Vagina (tissue), 2 donors: ENCODE data around the gene KRTAP12-1.

Experiments used
- POLR2A ChIP-seq, 2 donors: fragments of 450-650 bp; IDR thresholded peaks; one replicate each; pipeline ENCODE4 v1.6.1; 2017; ENCODE audit warnings: antibody characterized with exemption in 2 of 2, mild to moderate bottlenecking in 2 of 2, moderate library complexity in 2 of 2
- TF ChIP-seq, protein P1 (sequence below), 3 experiments: fragments of 450-650 bp in 2 of 3; fragments of 200-600 bp in 1 of 3; sonication (generic) in 1 of 3; IDR thresholded peaks; one replicate each; pipeline ENCODE4 v1.5.1; 2017 to 2019; ENCODE audit warnings: antibody characterized with exemption in 3 of 3, mild to moderate bottlenecking in 2 of 3, moderate library complexity in 2 of 3

DNA sequence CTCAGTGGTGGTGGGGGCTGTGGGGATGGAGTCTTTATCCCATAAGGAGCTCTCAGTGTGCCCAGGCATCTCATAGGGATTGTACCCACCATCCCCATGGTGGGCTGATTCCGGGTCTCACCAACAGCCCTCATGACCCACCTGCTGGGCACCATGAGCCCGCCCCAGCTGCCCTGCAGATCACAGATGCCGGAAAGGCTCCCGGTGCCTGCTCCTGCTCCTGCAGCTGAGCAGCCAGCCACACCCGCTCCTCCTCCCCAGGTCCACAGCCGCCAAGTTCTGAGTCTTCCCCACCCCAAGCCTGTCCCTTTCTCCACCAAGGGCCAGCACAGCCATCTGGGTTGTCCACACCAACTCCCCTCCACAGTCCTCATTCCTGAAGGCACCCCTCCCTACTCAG lies 44.9 kb upstream of the KRTAP12-1 start:
- TF ChIP-seq, protein P1, sequence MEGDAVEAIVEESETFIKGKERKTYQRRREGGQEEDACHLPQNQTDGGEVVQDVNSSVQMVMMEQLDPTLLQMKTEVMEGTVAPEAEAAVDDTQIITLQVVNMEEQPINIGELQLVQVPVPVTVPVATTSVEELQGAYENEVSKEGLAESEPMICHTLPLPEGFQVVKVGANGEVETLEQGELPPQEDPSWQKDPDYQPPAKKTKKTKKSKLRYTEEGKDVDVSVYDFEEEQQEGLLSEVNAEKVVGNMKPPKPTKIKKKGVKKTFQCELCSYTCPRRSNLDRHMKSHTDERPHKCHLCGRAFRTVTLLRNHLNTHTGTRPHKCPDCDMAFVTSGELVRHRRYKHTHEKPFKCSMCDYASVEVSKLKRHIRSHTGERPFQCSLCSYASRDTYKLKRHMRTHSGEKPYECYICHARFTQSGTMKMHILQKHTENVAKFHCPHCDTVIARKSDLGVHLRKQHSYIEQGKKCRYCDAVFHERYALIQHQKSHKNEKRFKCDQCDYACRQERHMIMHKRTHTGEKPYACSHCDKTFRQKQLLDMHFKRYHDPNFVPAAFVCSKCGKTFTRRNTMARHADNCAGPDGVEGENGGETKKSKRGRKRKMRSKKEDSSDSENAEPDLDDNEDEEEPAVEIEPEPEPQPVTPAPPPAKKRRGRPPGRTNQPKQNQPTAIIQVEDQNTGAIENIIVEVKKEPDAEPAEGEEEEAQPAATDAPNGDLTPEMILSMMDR (IDR thresholded peaks at IDR 0.05): no peak
- no peak for TF ChIP-seq POLR2A (IDR thresholded peaks at IDR 0.05)
